Measurements from ENCODE around the gene TH. TPM values are rescaled to one million over a fixed set of nuclear protein-coding genes. Genes with fewer than 3 reads are reported as not detected.

Gene TH
- total RNA-seq, 1 donor from 2014 or later, result not detected

DNA sequence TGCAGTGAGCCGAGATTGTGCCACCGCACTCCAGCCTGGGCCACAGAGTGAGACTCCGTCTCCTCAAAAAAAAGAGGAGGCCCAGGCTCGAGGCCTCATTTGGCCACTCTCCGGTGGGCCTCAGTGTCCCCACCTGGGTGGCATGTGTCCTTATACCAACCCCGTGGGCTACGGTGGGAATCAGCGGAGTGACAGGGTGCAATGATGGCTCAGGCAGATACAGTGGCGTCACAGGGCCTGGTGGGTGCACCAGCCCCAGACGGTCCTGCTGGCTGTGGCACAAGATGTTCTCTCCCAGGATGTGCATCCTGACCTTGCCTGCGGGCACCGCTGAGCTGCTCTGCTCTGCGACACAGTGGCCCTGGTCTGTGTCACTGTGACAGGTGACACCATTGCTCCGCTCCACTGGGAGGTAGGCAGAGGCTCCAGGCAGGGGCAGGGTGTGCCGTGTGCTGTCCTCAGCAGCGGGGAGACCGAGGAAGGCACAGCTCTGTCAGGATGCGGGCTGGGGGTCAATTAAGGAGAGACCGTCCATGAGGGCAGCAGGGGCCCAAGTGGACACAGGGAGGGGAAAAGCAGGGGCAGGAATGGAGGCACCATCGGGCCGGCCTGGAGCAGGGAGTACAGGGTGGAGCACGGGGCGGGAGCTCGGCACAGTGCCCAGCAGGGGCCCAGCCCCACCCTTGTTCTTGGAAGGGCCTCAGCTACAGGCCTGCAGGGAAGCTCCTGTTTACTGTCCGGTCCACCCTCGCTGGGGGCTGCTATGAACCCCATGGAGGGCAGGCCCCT, 21.7 kb upstream of the TH start:
- no peaks in the 10 kb centered on the region for H3K36me3 ChIP-seq (ENCODE audit: control insufficient read depth, insufficient read depth, low read length)
- TF ChIP-seq, protein P1, sequence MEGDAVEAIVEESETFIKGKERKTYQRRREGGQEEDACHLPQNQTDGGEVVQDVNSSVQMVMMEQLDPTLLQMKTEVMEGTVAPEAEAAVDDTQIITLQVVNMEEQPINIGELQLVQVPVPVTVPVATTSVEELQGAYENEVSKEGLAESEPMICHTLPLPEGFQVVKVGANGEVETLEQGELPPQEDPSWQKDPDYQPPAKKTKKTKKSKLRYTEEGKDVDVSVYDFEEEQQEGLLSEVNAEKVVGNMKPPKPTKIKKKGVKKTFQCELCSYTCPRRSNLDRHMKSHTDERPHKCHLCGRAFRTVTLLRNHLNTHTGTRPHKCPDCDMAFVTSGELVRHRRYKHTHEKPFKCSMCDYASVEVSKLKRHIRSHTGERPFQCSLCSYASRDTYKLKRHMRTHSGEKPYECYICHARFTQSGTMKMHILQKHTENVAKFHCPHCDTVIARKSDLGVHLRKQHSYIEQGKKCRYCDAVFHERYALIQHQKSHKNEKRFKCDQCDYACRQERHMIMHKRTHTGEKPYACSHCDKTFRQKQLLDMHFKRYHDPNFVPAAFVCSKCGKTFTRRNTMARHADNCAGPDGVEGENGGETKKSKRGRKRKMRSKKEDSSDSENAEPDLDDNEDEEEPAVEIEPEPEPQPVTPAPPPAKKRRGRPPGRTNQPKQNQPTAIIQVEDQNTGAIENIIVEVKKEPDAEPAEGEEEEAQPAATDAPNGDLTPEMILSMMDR (IDR thresholded peaks at IDR 0.05; ENCODE audit: insufficient read depth, low read length, poor library complexity, severe bottlenecking), result no peak
- DNase-seq (ENCODE audit: low read depth), result no peak
- no peak overlapping the region for H3K4me3 ChIP-seq (ENCODE audit: low read depth, low read length)
- H3K27me3 ChIP-seq (ENCODE audit: control insufficient read depth, insufficient read depth, low read length), result peaks cover 28% of the 10 kb centered on the region

DNA sequence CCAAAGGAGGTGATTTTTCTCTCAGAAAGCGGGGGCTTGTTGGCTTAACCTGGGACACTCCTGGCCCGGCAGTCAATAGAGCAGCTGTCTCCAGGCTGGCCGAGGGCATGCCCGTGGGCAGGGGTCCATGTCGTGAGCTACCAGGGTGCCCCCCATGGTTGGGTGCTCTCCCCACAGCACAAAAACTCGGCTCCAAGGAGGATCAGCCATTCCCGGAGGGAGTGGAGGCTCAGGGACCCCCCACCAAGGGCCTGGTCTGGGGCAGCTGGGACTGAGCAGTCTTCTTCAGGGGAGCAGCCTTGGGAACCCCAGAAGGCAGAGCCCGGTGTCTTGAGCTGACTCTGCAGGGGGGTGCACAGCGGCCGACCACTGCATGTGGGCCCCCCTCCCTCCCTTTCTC, 20.8 kb upstream of the TH start:
- TF ChIP-seq, protein P1 (IDR thresholded peaks at IDR 0.05; ENCODE audit: insufficient read depth, low read length, poor library complexity, severe bottlenecking), result no peak
- DNase-seq (ENCODE audit: low read depth), result no peak
- Histone ChIP-seq H3K27me3 (ENCODE audit: control insufficient read depth, insufficient read depth, low read length) (peaks cover 30% of the 10 kb centered on the region), H3K36me3 (ENCODE audit: control insufficient read depth, insufficient read depth, low read length) (no peaks in the 10 kb centered on the region), H3K4me3 (ENCODE audit: low read depth, low read length) (no peak overlapping the region)

DNA sequence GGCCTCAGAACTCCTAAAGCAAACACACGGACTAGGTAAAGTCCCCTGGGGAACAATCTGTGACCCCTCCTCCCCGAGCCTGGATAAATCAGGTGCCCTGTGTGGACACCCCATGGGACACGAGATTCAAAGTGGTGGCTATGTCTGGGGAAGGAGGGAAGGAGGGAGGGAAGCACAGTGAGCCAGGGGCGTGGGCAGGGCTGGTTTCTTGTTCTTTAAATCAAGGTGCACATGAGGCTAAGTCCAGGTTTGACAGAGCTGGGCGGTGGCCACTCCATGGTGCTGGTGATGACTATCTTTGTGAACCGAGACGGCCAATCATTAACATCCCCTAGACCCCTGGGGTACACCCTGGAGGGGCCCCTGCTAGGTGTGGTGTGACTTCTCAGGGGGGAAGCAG, 20.3 kb upstream of the TH start:
- no peak overlapping the region for H3K4me3 ChIP-seq (ENCODE audit: low read depth, low read length)
- no peak for DNase-seq (ENCODE audit: low read depth)
- no peaks in the 10 kb centered on the region for H3K36me3 ChIP-seq (ENCODE audit: control insufficient read depth, insufficient read depth, low read length)
- H3K27me3 ChIP-seq (ENCODE audit: control insufficient read depth, insufficient read depth, low read length), result peaks cover 28% of the 10 kb centered on the region
- TF ChIP-seq, protein P1 (IDR thresholded peaks at IDR 0.05; ENCODE audit: insufficient read depth, low read length, poor library complexity, severe bottlenecking), result no peak

DNA sequence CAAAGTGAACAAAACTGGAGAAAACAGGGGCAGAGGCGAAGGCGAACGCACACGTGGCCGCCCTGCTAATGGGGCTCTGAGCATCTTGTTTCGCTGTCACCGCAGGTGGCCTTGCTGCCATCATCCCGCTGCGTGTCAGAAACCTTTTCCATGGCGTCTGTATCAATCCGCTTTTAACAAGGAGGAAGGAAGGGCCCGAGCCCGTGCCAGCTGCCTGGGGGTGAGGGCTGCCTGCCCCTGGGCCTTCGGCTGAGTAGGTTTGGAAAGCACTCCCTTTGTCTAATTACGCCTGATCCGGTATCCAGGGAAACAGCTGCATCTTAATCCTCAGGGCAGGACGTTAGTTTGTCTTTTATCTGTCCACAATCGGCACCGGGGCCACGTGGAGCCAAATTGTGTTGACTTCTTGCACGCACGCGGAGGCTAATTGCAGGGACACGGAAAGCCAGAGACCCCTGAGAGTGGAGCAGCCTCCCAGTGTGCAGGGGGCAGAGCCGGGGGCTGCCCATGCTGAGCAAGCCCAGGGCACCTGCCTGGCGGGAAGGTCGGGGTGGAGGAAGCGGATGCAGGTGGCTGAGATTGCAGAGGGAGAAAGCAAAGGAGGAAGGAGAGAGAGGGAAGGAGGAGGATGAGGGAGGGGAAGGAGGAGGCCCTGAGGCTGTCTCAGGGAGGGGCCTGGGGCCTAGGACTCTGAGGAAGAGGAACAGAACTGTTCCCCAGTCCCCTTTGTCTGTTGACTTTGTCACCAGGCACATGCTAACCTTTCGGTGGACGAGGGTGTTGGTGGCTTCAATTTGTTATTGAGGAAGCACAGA, 19.2 kb upstream of the TH start:
- H3K36me3 ChIP-seq (ENCODE audit: control insufficient read depth, insufficient read depth, low read length), result no peaks in the 10 kb centered on the region
- H3K4me3 ChIP-seq (ENCODE audit: low read depth, low read length), result no peak overlapping the region
- no peak for DNase-seq (ENCODE audit: low read depth)
- TF ChIP-seq, protein P1 (IDR thresholded peaks at IDR 0.05; ENCODE audit: insufficient read depth, low read length, poor library complexity, severe bottlenecking), result no peak
- peaks cover 19% of the 10 kb centered on the region for H3K27me3 ChIP-seq (ENCODE audit: control insufficient read depth, insufficient read depth, low read length)

DNA sequence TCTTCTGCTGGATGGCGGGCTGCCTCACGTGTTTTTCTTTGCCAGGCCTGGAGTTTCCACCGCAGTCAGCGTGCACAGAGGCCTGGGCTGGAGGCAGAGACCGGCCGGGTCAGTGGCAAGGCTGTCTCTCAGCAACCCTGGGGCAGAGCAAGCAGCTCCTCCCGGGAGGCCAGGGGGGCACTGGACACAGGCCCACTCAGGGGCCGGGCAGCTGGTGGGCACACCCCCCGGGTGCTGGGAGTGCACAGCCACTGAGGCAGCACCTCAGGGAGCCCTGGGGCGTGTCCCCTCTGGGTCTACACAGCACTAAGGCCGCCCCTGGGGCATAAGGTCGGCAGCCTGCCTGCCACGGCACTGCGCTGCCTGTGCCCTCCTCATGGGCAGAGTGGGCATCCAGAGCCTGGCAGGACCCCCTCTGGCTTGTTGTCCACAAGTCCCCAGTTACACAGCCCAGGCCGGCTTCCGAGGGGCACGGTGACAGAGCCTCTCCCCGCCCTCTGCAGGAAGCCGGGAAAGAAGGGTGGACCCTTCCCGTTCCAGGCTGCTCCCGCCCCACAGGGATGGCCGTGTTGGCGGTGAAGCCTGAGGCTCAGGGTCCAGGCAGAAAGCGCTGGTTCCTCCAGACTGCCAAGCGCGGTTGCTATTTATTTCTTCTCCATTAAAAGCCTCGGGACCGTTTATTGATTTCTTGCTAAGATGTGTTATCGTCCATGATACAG, 18.5 kb upstream of the TH start:
- TF ChIP-seq, protein P1 (IDR thresholded peaks at IDR 0.05; ENCODE audit: insufficient read depth, low read length, poor library complexity, severe bottlenecking), result no peak
- no peak for DNase-seq (ENCODE audit: low read depth)
- no peak overlapping the region for H3K4me3 ChIP-seq (ENCODE audit: low read depth, low read length)
- peaks cover 15% of the 10 kb centered on the region for H3K27me3 ChIP-seq (ENCODE audit: control insufficient read depth, insufficient read depth, low read length)
- no peaks in the 10 kb centered on the region for H3K36me3 ChIP-seq (ENCODE audit: control insufficient read depth, insufficient read depth, low read length)
